DOHH2 (cell line): ENCODE measurements around the gene TBC1D20.

Experiments used
- CTCF ChIP-seq: fragments of 200-600 bp; sonication (generic); IDR thresholded peaks from one replicate; pipeline ENCODE4 v1.5.1; 2014; ENCODE audit warnings: antibody characterized with exemption, mild to moderate bottlenecking, low read depth, low read length; ENCODE audit not compliant: poor library complexity, severe bottlenecking
- EZH2phosphoT487 ChIP-seq: fragments of 200-600 bp; sonication (generic); IDR thresholded peaks from 2 replicates; pipeline ENCODE4 v1.6.1; 2017; ENCODE audit warnings: borderline replicate concordance, mild to moderate bottlenecking, antibody characterized with exemption, low read length, moderate library complexity, mixed read lengths

GRCh38 chr20:507761-508332 is 45.5 kb upstream of the TBC1D20 start:
- TF ChIP-seq CTCF, result no peak
- TF ChIP-seq EZH2phosphoT487, result no peak
